Cardiac septum (tissue), 1 donor: ENCODE results near the gene SIM2. TPM values are rescaled to one million over a fixed set of nuclear protein-coding genes. Genes with fewer than 3 reads are reported as not detected.

Source experiments
- DNase-seq: peaks from one replicate; pipeline ENCODE4 v3.0.0-alpha.2; 2020; ENCODE audit warnings: low spot score
- intact Hi-C: fragments of 100-400 bp; cut with DNase I; formaldehyde crosslinking; loops from one replicate; pipeline ENCODE4 v1.14.0; 2022
- total RNA-seq: library from RNA; stranded (reverse); fragmentation: NEBNext Ultra II Directional; extraction: Animal tissue kit (Norgen Biotek cat#: 25700); gene quantifications from one replicate; pipeline ENCODE4 v1.2.1, GENCODE V29; 2021
- donor health status: DM: no; HTN: no; CAD: no.

The SIM2 gene
- total RNA-seq, 1 donor from 2014 or later = 0.16 TPM

DNA sequence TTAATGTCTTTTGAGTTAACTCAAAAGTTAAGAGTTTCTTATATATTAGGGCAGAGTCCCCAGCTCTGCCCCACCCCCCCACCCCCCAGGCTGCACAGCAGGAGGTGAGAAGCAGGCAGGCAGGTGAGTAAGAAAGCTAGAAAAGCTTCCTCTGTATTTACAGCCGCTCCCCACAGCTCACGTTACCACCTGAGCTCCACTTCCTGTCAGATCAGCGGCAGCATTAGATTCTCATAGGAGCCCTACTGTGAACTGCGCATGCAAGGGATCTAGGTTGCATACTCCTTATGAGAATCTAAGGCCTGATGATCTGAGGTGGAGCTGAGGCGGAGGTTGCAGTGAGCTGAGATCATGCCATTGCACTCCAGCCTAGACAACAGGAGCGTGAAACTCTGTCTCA lies 81.9 kb downstream of the SIM2 start:
- DNase-seq = no peak
- intact Hi-C loops = no loop called here

DNA sequence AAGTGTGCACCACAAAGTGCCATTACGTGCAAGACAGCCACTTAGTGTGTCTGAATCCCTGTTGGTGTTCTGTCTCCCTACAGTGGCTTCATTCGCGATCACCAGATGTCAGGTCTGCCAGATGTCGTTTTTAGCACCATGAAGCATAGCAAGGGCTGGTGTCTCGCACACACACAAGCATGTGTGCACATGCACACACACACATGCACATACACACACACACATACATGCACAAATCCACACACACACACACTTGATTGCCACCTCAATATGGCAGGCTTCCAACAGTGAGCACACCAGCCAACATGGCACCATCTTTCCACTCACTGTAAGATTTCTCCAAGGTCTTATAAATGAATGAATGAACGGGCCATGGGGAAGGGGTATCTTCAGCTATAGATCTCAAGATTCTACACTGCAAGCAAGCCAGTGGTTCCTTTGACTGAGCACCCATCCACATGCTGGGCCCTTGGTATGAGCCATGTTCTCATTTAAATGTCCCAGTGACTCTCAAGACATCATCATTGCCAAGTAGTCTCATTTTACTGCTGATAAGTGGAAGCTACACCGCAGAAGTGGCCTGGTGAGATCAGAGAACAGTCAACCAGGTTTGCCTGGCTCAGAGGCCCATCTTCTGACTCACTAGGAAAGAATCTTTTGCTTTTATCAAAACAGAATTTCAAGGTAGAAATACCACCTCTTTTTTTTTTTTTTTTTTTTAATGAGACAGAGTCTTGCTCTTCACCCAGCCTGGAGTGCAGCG lies 84.9 kb downstream of the SIM2 start:
- no peak for DNase-seq
- intact Hi-C loops = no loop called here

DNA sequence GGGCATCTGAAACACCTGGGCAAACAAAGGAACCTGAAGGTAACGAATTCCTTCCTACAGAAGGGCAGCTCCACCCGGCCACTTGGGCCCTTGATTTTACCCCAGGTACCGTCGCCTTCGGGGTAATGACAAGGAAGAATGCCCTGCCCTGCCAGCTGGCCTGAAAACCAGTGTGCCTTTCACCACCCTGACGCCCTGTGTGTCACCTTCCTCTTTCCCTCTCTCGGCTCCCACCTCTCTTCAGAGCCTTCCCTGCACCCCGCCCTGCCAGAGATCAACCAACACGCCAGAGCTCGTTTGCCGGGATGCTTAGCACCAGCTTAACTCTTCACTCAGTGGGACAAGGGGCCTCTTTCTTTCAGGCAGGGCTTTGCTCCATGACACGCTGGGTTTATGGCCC lies 86.0 kb downstream of the SIM2 start:
- intact Hi-C loops = no loop called here
- no peak for DNase-seq

DNA sequence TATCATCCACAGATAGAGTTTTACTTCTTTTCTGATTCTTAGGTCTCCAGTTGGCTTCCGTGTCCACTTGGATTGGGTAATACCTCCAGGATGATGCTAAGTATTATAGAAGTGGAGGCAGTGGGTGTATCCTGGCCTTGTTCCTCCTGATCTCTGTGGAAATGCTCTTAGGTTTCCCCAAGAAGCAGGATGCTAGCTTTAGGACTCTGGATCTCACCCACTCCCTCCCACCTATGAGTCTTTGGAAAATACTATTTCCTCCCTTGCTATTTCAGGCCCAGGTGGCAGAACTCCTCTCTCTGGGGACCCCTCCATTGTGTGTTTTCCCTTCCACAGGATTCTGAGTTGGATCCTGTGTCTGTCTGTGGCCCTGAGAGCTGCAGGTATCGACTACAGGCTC lies 86.7 kb downstream of the SIM2 start:
- DNase-seq = no peak
- intact Hi-C loops = no loop called here

DNA sequence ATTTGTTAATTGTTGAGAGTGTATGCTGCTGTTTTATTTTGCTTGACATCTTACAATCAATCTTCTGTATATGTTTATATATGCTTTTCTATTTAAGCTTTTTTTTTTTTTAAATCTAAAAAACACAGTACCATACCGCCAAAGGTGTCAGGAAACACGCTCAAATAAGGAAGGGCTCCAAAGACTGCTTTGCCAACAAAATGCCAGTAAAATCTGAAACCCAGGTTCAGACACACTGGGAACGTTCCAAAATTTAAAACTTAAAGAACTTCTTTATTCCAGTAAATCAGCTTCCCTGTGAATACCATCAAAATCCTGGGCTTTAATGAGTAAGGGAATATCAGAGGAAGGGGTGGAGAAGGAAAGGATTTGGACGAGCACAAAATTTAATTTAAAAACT lies 87.3 kb downstream of the SIM2 start:
- no peak for DNase-seq
- intact Hi-C loops = no loop called here

DNA sequence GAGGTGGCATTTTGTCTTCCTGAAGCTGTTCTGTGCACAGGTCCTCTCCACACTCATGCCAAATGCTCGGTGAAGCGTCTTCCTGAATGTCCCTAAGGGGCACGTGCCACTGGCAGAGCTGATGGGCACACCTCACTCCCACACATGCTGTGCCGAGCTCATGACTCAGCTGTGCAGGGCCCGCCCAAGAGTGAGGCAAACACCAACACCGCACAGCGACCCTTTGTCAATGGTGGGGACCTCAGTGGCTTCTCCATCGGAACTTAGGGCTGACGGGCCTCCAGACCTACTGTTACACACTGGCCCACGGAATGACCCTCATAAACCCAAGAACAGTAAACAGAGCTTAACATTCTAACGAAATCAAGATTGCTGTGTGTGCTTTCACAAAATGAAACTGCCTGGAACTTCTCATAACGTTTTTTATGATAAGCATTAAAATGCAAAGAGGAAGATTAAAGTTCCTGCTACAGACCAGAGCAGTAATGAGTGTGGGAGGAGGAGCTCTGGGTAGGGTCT lies 89.3 kb downstream of the SIM2 start:
- DNase-seq = no peak
- intact Hi-C loops = no loop called here

DNA sequence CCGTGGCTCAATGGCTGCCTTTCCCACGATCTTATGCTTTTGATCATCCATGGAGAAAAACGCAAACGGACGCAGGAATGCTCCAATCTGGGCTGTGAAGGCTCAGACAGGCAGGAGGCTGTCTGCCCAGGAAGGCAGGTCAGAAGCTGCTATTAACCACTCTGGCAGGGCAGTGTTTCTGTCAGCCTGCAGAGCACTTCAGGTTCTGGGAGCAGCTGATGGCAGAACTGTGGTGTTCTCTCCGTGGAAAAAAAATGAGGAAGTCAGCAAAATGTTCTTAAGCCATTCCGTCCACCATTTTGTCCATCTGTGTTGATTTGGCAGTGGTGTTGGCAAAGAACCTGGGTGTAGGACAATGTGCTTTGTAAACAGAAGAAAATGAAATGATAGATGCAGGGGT lies 91.7 kb downstream of the SIM2 start:
- DNase-seq = no peak
- intact Hi-C loops = loop anchor here (5.0 kb wide), 1 partner anchor 47 kb away; no protein-coding TSS in a partner anchor

DNA sequence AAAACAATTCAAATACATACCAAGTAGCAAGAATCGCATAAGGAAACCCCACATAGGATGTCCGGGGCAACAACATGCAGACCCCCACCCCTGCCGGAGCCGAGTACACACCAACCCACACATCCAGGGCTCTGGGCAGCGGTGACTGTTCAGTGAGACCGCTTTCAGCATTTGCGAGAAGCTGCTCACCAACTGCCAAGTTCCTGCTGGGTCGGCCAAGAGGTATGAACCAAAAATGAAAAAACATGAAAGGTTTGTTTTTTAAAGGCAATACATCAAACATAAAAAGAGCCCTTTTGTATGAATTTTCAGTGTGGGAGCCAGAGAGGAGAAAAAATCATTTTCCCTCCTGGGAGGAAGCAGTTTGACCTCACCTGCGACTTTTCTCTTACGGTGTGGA lies 92.3 kb downstream of the SIM2 start:
- intact Hi-C loops = loop anchor here (5.0 kb wide), 1 partner anchor 46 kb away; no protein-coding TSS in a partner anchor
- no peak for DNase-seq

DNA sequence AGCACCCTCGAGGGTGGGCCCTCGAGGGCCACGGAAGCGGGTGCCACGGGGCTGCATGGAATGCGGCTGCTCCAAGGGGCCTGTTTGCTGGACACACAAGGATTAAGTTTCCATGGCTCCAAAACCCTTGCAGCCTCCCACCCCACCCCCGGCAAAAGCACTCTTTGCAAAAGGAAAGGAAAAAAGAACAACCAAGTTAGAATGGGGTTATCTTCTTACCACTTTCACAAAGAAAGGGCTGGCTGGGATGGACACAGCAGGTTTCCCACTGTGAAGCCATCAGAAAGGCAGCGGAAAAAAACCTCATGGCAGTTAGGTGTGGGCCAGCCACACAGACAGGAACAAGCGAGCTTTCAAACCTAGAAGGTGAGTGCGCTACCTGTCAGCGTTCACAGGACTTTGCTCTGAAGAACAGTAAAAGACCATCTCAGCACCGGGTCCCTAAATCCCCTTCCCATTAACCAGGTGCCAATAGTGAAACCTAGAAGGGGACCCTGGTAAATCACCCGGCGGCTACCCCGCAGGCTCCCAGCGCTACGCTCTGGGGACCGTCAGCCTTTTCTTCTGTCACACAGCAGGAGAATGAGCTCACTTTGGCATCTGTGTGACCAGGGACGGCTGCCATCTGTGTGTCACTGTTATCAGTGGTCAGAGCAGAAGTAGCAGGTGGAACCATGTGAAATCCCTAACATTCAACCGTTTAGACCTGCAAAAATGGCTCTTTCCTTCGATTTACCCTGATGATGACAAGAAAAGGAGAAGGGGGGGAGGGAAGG lies 93.0 kb downstream of the SIM2 start:
- no peak for DNase-seq
- intact Hi-C loops = loop anchor here (5.0 kb wide), 1 partner anchor 45 kb away; no protein-coding TSS in a partner anchor

DNA sequence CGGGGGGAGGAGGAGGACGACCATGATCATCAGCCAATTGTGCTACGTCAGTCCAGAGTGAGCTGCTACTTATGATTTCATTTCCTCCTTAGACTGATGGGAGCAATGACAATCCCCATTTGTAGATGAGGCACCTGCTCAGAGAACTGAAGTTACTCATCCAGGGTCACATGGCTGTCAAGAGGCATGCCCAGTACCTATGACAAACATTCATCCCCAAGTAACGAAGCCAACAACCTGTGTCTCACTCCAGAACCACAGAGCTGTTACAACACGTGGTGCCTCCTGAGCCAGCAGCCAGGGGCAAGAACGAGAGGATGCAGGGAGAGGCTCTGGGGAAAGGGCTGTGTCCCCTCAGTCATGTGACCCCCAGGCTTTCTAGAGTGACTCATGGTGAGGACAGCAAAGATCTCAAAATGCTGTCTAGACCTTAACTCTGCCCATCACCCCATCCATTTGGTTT lies 93.6 kb downstream of the SIM2 start:
- intact Hi-C loops = loop anchor here (5.0 kb wide), 1 partner anchor 45 kb away; no protein-coding TSS in a partner anchor
- no peak for DNase-seq

DNA sequence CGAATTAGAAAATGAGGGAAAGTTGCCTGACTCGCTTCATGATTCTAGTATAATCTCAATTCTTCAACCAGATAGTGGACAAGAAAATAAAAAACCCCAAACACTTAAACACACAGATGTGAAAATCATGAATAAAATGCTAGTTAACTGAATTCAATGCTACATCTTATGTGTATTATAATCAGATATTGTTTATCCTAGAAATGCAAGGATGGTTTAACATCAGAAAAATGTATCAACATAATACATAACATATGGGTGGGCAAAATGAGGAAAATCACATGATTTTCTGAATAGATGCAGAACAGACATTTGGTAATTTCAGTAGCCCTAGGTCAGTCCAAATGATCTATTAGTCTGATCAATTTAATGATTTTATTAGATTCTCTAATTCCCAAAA lies 97.2 kb downstream of the SIM2 start:
- no peak for DNase-seq
- intact Hi-C loops = no loop called here

DNA sequence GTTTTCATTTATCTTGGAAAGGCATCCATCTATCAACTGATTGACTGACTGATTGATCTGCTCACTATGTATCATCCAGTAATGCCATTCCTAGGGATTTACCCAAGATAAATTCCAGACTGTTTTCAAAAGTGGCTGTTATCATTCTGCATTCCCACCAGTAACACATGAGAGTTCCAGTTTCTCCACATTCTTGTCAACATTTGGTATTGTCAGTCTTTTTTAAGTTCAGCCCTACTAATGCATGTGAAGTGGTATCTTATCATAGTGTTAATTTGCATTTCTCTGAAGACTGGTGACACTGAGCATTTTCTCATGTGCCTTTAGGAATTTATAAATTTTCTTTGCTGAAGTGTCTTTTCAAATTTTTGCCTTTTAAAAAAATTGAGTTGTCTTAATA lies 99.6 kb downstream of the SIM2 start:
- no peak for DNase-seq
- intact Hi-C loops = no loop called here

Other genes with a start within 250 kb of the SIM2 start
- gene CLDN14, start 219.0 kb upstream of the SIM2 start, total RNA-seq = not detected